DND-41 (cell line): ENCODE data around the gene MITF.

Source experiments
- ATAC-seq: fragments of 200-7000 bp; cut with Tn5 transposase; 3 replicates; pipeline ENCODE4 v1.9.1; 2021; ENCODE audit warnings: low read depth; ENCODE audit not compliant: insufficient read depth
- DNase-seq: peaks from one replicate; pipeline ENCODE4 v3.0.0-alpha.2; 2020
- H2AFZ ChIP-seq: 2 replicates; pipeline ENCODE4 v1.6.0; 2012; ENCODE audit warnings: low read depth, low read length
- H3K27ac ChIP-seq: 2 replicates; pipeline ENCODE4 v1.5.1; 2012; ENCODE audit warnings: low read length, inconsistent platforms
- H3K27me3 ChIP-seq: fragments of 200-600 bp; sonication (generic); 2 replicates; pipeline ENCODE4 v1.6.0; 2012; ENCODE audit warnings: low read length, mild to moderate bottlenecking, inconsistent platforms; ENCODE audit not compliant: insufficient read depth, poor library complexity
- H3K36me3 ChIP-seq: 2 replicates; pipeline ENCODE4 v1.5.1; 2012; ENCODE audit warnings: low read length, inconsistent platforms; ENCODE audit not compliant: insufficient read depth
- H3K4me1 ChIP-seq: 2 replicates; pipeline ENCODE4 v1.5.1; 2012; ENCODE audit warnings: mild to moderate bottlenecking, low read length; ENCODE audit not compliant: insufficient read depth
- H3K4me2 ChIP-seq: 2 replicates; pipeline ENCODE4 v1.6.0; 2012; ENCODE audit warnings: mild to moderate bottlenecking, moderate library complexity, low read length, inconsistent platforms; ENCODE audit not compliant: insufficient read depth
- H3K4me3 ChIP-seq, 2 experiments: fragments of 200-600 bp in 1 of 2; shearing (Covaris generic) in 1 of 2; 2 replicates each; pipeline ENCODE4 v1.5.1; 2012 to 2016; ENCODE audit warnings: inconsistent platforms in 2 of 2, low read length in 2 of 2, mild to moderate bottlenecking in 2 of 2, low read depth in 1 of 2, moderate library complexity in 1 of 2
- H3K79me2 ChIP-seq: 2 replicates; pipeline ENCODE4 v1.6.0; 2012; ENCODE audit warnings: low read length, inconsistent platforms; ENCODE audit not compliant: insufficient read depth
- H3K9ac ChIP-seq: 2 replicates; pipeline ENCODE4 v1.6.0; 2012; ENCODE audit warnings: low read depth, mild to moderate bottlenecking, inconsistent platforms, low read length, moderate library complexity
- H3K9me3 ChIP-seq: 2 replicates; pipeline ENCODE4 v1.5.1; 2012; ENCODE audit warnings: low read length, moderate library complexity, mild to moderate bottlenecking, inconsistent platforms; ENCODE audit not compliant: insufficient read depth, severe bottlenecking
- H4K20me1 ChIP-seq: 2 replicates; pipeline ENCODE4 v1.6.0; 2012; ENCODE audit warnings: low read length; ENCODE audit not compliant: insufficient read depth
- CTCF ChIP-seq: IDR thresholded peaks from 2 replicates; pipeline ENCODE4 v1.5.1; 2012; ENCODE audit warnings: borderline replicate concordance, low read length, moderate library complexity, mild to moderate bottlenecking; ENCODE audit not compliant: poor library complexity, severe bottlenecking; ENCODE audit errors: extremely low read depth
- EZH2 ChIP-seq: IDR thresholded peaks from 3 replicates; pipeline ENCODE4 v1.6.1; 2012; ENCODE audit warnings: borderline replicate concordance, low read depth, mild to moderate bottlenecking, moderate library complexity, low read length, inconsistent platforms; ENCODE audit not compliant: severe bottlenecking

Gene MITF, protein sequence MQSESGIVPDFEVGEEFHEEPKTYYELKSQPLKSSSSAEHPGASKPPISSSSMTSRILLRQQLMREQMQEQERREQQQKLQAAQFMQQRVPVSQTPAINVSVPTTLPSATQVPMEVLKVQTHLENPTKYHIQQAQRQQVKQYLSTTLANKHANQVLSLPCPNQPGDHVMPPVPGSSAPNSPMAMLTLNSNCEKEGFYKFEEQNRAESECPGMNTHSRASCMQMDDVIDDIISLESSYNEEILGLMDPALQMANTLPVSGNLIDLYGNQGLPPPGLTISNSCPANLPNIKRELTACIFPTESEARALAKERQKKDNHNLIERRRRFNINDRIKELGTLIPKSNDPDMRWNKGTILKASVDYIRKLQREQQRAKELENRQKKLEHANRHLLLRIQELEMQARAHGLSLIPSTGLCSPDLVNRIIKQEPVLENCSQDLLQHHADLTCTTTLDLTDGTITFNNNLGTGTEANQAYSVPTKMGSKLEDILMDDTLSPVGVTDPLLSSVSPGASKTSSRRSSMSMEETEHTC

DNA sequence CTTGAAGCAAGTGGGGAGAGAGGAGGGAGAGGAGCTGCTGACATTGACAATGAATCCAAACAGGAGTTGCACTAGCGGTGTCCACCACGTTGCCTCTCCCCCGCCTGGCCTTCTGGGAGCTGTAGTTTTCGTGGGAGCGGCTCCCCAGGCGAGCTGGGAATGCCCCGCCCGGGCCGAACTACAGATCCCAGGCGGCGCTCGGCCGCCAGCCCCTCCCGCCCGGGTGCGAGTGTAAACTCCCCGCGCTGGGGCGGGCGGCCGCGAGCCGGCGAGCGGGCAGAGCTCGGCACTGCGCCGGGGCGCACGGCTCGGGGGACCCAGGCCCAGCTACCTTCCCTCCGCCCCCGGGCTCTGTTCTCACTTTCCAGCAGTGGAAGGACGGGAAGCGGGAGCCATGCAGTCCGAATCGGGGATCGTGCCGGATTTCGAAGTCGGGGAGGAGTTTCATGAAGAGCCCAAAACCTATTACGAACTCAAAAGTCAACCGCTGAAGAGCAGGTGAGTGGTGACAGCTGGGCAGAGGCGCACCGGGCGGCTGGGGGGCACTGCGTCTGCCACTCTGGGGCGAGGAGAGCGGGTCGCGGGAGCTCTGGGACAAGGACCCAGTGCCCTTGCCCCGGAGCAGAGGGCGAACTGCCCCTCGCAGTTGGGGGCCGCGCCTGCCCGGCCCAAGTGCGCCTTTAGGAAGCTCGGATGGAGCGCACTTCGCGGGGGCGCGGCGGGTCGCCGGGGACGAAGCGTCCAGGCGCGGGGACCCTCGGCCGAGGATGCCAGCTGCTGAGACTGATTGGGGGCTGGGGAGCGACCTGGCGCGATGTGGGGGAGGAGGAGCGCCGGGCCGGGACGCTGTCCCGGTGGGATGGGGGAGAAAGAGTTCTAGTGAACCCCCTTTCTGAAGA, at the start of gene MITF:
MITF (plus strand) TSS at position 261 of the 899 bp plus-strand sequence; CDS start at position 395, 134 bp downstream.
- no peak for ATAC-seq
- Histone ChIP-seq H3K27me3 (no peaks in the 10 kb centered on the region), H3K36me3 (no peaks in the 10 kb centered on the region), H3K9me3 (no peaks in the 10 kb centered on the region), H4K20me1 (no peaks in the 10 kb centered on the region), H3K4me1 (no peaks in the 10 kb centered on the region), H3K27ac (no peak within 1 kb of the TSS), H3K79me2 (no peaks in the 10 kb centered on the region), H3K4me3 (no peak within 1 kb of the TSS), H3K4me2 (no peak within 1 kb of the TSS), H3K9ac (no peak within 1 kb of the TSS), H2AFZ (no peak within 1 kb of the TSS)
- DNase-seq: no peak
- TF ChIP-seq CTCF: no peak
- TF ChIP-seq EZH2: no peak

GRCh38 chr3:69691860-69692259, 47.4 kb upstream of the MITF start:
- peaks cover 15% of the 10 kb centered on the region for H3K27me3 ChIP-seq
- no peak overlapping the region for H3K4me2 ChIP-seq
- no peaks in the 10 kb centered on the region for H3K9me3 ChIP-seq
- no peak overlapping the region for H2AFZ ChIP-seq
- no peak overlapping the region for H3K9ac ChIP-seq
- ATAC-seq (no peak), DNase-seq (no peak)
- TF ChIP-seq EZH2 (no peak), CTCF (no peak)
- no peaks in the 10 kb centered on the region for H4K20me1 ChIP-seq
- H3K36me3 ChIP-seq: no peaks in the 10 kb centered on the region
- H3K4me3 ChIP-seq: no peak overlapping the region
- H3K79me2 ChIP-seq: no peaks in the 10 kb centered on the region
- H3K4me1 ChIP-seq: no peaks in the 10 kb centered on the region
- H3K27ac ChIP-seq: no peak overlapping the region

DNA sequence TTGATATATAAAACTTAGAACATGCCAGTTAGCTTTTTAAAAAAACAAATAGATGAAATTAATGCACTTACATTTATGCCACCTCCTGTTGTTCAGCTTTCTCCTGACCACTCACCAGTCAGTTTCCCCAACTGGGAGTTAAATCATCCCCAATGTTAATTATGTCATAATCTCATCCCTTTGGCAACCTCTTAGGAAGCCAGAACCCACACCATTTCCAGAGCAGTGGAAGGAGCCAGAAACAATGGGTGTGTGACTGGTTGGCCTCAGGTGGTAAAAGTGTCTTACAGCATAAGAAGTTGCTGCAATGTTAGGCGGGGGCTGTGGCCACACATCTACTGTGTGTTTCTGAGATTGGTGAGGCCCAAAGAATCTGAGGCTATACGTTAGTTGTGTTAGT, 46.5 kb upstream of the MITF start:
- Histone ChIP-seq H3K79me2 (no peaks in the 10 kb centered on the region), H3K4me1 (no peaks in the 10 kb centered on the region), H2AFZ (no peak overlapping the region), H3K27ac (no peak overlapping the region), H3K4me3 (no peak overlapping the region), H3K36me3 (no peaks in the 10 kb centered on the region), H3K9ac (no peak overlapping the region), H3K27me3 (peaks cover 8% of the 10 kb centered on the region), H4K20me1 (no peaks in the 10 kb centered on the region), H3K9me3 (no peaks in the 10 kb centered on the region), H3K4me2 (no peak overlapping the region)
- no peak for DNase-seq
- no peak for ATAC-seq
- TF ChIP-seq EZH2 (no peak), CTCF (no peak)
